H1 (cell line): ENCODE measurements around the gene APMAP. TPM values are rescaled to one million over a fixed set of nuclear protein-coding genes. Genes with fewer than 3 reads are reported as not detected.

ENCODE experiments used
- BACH1 ChIP-seq: IDR thresholded peaks from 2 replicates; pipeline ENCODE4 v1.6.1; 2012; ENCODE audit warnings: low read length, improper control_type of control experiment
- EP300 ChIP-seq, 2 experiments: IDR thresholded peaks; 1 replicate in 1 of 2; 2 replicates in 1 of 2; pipeline ENCODE4 v1.6.1; 2011 to 2012; ENCODE audit warnings: low read depth in 2 of 2, low read length in 2 of 2, mild to moderate bottlenecking in 2 of 2, borderline replicate concordance in 1 of 2, inconsistent platforms in 1 of 2, moderate library complexity in 1 of 2
- EZH2 ChIP-seq: fragments of 200-600 bp; sonication (generic); IDR thresholded peaks from 2 replicates; pipeline ENCODE4 v1.7.1; 2012; ENCODE audit warnings: low read depth, mild to moderate bottlenecking, moderate library complexity, low read length, inconsistent platforms; ENCODE audit not compliant: severe bottlenecking
- GABPA ChIP-seq: IDR thresholded peaks from 2 replicates; pipeline ENCODE4 v1.6.1; 2011; ENCODE audit warnings: mild to moderate bottlenecking, low read length, moderate library complexity, borderline replicate concordance; ENCODE audit not compliant: insufficient read depth
- GTF2F1 ChIP-seq: IDR thresholded peaks from 2 replicates; pipeline ENCODE4 v1.6.1; 2012; ENCODE audit warnings: low read depth, low read length, improper control_type of control experiment, borderline replicate concordance
- KDM1A ChIP-seq: fragments of 200-600, 300-600 bp; sonication (generic); IDR thresholded peaks from 2 replicates; pipeline ENCODE4 v1.7.1; 2016; ENCODE audit warnings: mild to moderate bottlenecking, low read length, borderline replicate concordance
- NANOG ChIP-seq: IDR thresholded peaks from 2 replicates; pipeline ENCODE4 v1.6.1; 2011; ENCODE audit warnings: low read length, low read depth, mild to moderate bottlenecking, inconsistent platforms; ENCODE audit not compliant: insufficient read depth, poor library complexity, severe bottlenecking
- POU5F1 ChIP-seq: IDR thresholded peaks from 2 replicates; pipeline ENCODE4 v1.6.1; 2011; ENCODE audit warnings: low read depth, mild to moderate bottlenecking, low read length, moderate library complexity
- SIRT6 ChIP-seq: IDR thresholded peaks from one replicate; pipeline ENCODE4 v1.7.1; 2012; ENCODE audit warnings: low read length, inconsistent platforms
- SP1 ChIP-seq: IDR thresholded peaks from 2 replicates; pipeline ENCODE4 v1.6.1; 2011; ENCODE audit warnings: low read depth, low read length
- TEAD4 ChIP-seq: IDR thresholded peaks from 2 replicates; pipeline ENCODE4 v1.6.1; 2012; ENCODE audit warnings: low read depth, low read length, inconsistent platforms, mixed read lengths
- YY1 ChIP-seq: IDR thresholded peaks from 2 replicates; pipeline ENCODE4 v1.6.1; 2011; ENCODE audit warnings: low read depth, mild to moderate bottlenecking, low read length
- polyA plus RNA-seq, 7 experiments: library from polyadenylated mRNA; depleted of rRNA in 3 of 7; stranded (reverse) in 5 of 7; unstranded in 2 of 7; fragments of >200 nt in 5 of 7; fragments of 200-250 nt in 2 of 7; gene quantifications; 1 replicate in 5 of 7; 2 replicates in 1 of 7; 4 replicates in 1 of 7; pipeline versions ENCODE4 v1.2.1 to v1.2.3, GENCODE V29; 2011 to 2013; ENCODE audit warnings: missing spikeins in 2 of 7, mixed read lengths in 2 of 7
- total RNA-seq: library from RNA; stranded (reverse); fragmentation: NEBNext Ultra II Directional; extraction: Animal tissue kit (Norgen Biotek cat#: 25700); gene quantifications from 2 replicates; pipeline ENCODE4 v1.2.1, GENCODE V29; 2021

APMAP gene
- total and polyA plus RNA-seq, 2 of the 8 experiments (the other 6 are each of a cell fraction or from before 2014, with no cell fraction given) = 31.3 to 66.0 TPM

GRCh38 chr20:24998631-24999445 lies 6.3 kb upstream of the APMAP start (continued):
- TF ChIP-seq GABPA (no peak), GTF2F1 (no peak), TEAD4 (no peak), NANOG (no peak), KDM1A (no peak), SIRT6 (no peak), EZH2 (no peak), YY1 (no peak), EP300 (IDR thresholded peaks at IDR 0.05; ENCODE audit: borderline replicate concordance in 1 of 2, low read depth in 2 of 2, low read length in 2 of 2) (no peak), BACH1 (no peak), POU5F1 (no peak), SP1 (no peak)
